ENCODE measurements around the gene PEPD. TPM values are rescaled to one million over a fixed set of nuclear protein-coding genes. Genes with fewer than 3 reads are reported as not detected.

Gene PEPD
- total RNA-seq, 1 experiment from 2014 or later: 116 TPM

- no peaks in the 10 kb centered on the region for H3K27me3 ChIP-seq (replicated peaks; ENCODE audit: control insufficient read depth, insufficient read depth, low read length)
- no peaks in the 10 kb centered on the region for H3K9me3 ChIP-seq
- ChIA-PET POLR2A (no interaction called here), CTCF (interaction anchor here (0.6 kb wide), 1 partner anchor 66 kb away, joined by 3 read pairs; no protein-coding TSS in a partner anchor)
- no peak for TF ChIP-seq CTCF (IDR thresholded peaks at IDR 0.05; ENCODE audit: insufficient read depth in 1 of 2, low read depth in 1 of 2, low read length in 1 of 2, severe bottlenecking in 1 of 2, unreplicated experiment in 1 of 2)
- DNase-seq: no peak
- no TSS peak for BruUV-seq (replicated peaks)
- no peaks in the 10 kb centered on the region for H3K9me3 Mint-ChIP-seq (ENCODE audit: unreplicated experiment)
- H3K4me1 Mint-ChIP-seq (ENCODE audit: low read depth, unreplicated experiment): peaks cover 6% of the 10 kb centered on the region
- H3K36me3 Mint-ChIP-seq (ENCODE audit: insufficient read depth, unreplicated experiment): no peaks in the 10 kb centered on the region
- no peaks in the 10 kb centered on the region for H3K27me3 Mint-ChIP-seq (ENCODE audit: insufficient read depth, unreplicated experiment)
- H3K4me3 ChIP-seq (ENCODE audit: low read depth, low read length): no peak overlapping the region
- no peak overlapping the region for H3K4me3 Mint-ChIP-seq (ENCODE audit: unreplicated experiment)
- no peaks in the 10 kb centered on the region for H3K4me1 ChIP-seq
- no peak overlapping the region for H3K27ac Mint-ChIP-seq (ENCODE audit: unreplicated experiment)
- no peaks in the 10 kb centered on the region for H3K36me3 ChIP-seq (ENCODE audit: control insufficient read depth, insufficient read depth, low read length)
- intact Hi-C loops (cut with micrococcal nuclease; ENCODE audit: unreplicated experiment): no loop called here
These were observed 178.3 kb downstream of the PEPD start for GRCh38 chr19:33343301-33343700.

- DNase-seq: no peak
- CTCF ChIA-PET: interaction anchor here (1.2 kb wide), 1 partner anchor 38 kb away, joined by 4 read pairs; the partner anchor contains the start of gene CEBPA
- TF ChIP-seq CTCF (IDR thresholded peaks at IDR 0.05; ENCODE audit: insufficient read depth in 1 of 2, low read depth in 1 of 2, low read length in 1 of 2, severe bottlenecking in 1 of 2, unreplicated experiment in 1 of 2): no peak
- POLR2A ChIA-PET: interaction anchor here (1.2 kb wide), 1 partner anchor 32 kb away, joined by 6 read pairs; no protein-coding TSS in a partner anchor
- Mint-ChIP-seq H3K9me3 (ENCODE audit: unreplicated experiment) (no peaks in the 10 kb centered on the region), H3K36me3 (ENCODE audit: insufficient read depth, unreplicated experiment) (no peaks in the 10 kb centered on the region), H3K27me3 (ENCODE audit: insufficient read depth, unreplicated experiment) (no peaks in the 10 kb centered on the region), H3K4me3 (ENCODE audit: unreplicated experiment) (no peak overlapping the region), H3K4me1 (ENCODE audit: low read depth, unreplicated experiment) (peaks cover 6% of the 10 kb centered on the region), H3K27ac (ENCODE audit: unreplicated experiment) (no peak overlapping the region)
- Histone ChIP-seq H3K27me3 (replicated peaks; ENCODE audit: control insufficient read depth, insufficient read depth, low read length) (no peaks in the 10 kb centered on the region), H3K4me3 (ENCODE audit: low read depth, low read length) (no peak overlapping the region), H3K9me3 (no peaks in the 10 kb centered on the region), H3K36me3 (ENCODE audit: control insufficient read depth, insufficient read depth, low read length) (no peaks in the 10 kb centered on the region), H3K4me1 (no peaks in the 10 kb centered on the region)
- intact Hi-C loops (cut with micrococcal nuclease; ENCODE audit: unreplicated experiment): no loop called here
- no TSS peak for BruUV-seq (replicated peaks)
These were observed 180.6 kb downstream of the PEPD start for GRCh38 chr19:33340991-33341390.

DNA sequence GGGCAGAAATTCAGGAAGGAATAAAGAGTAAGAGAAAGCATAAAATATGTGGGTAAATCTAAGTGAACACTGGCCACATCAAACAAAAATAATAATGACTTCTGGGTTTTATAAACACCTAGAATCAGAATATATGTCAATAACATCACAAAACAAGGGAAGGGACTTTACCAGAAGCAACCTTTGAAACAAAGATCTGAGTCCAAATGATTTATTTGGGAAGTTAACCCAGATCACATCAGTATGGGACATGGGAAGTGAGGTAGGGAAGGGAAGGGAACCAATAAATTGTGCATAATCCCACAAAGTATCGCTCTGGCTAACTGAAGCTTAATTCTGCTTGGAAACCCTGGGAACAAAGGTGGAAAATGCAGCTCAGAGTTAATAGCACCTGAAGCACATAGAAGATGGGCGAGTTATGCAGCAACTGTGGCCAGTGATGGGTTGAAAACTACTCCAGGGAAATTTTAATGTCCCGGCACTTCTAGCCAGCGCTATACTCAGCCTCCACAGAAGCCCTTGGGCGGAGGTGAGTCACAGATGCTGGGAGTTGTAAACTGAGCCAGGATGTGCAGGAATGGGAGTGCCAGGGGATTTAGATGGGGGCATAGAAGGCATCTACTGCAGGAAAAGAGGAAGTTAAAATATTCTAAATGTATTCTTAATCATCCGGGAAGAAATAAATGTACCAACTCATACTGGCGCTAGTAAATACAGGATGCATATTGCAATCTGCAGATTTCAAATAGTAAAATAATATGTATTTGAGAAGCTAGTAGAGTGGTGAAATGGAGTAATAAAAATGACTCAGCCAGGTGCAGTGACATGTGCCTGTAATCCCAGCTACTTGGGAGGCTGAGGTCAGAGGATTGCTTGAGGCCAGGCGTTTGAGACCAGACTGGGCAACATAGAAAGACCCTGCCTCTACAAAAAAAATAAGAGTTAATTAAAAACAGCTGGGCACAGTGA, 182.3 kb downstream of the PEPD start:
- ChIA-PET POLR2A (interaction anchor here (0.6 kb wide), 1 partner anchor 35 kb away, joined by 4 read pairs; no protein-coding TSS in a partner anchor), CTCF (no interaction called here)
- no TSS peak for BruUV-seq (replicated peaks)
- H3K36me3 ChIP-seq (ENCODE audit: control insufficient read depth, insufficient read depth, low read length): no peaks in the 10 kb centered on the region
- no peaks in the 10 kb centered on the region for H3K36me3 Mint-ChIP-seq (ENCODE audit: insufficient read depth, unreplicated experiment)
- no peaks in the 10 kb centered on the region for H3K4me1 ChIP-seq
- TF ChIP-seq CTCF (IDR thresholded peaks at IDR 0.05; ENCODE audit: insufficient read depth in 1 of 2, low read depth in 1 of 2, low read length in 1 of 2, severe bottlenecking in 1 of 2, unreplicated experiment in 1 of 2): no peak
- no peak overlapping the region for H3K4me3 Mint-ChIP-seq (ENCODE audit: unreplicated experiment)
- H3K27ac Mint-ChIP-seq (ENCODE audit: unreplicated experiment): no peak overlapping the region
- DNase-seq: no peak
- intact Hi-C loops (cut with micrococcal nuclease; ENCODE audit: unreplicated experiment): no loop called here
- H3K4me1 Mint-ChIP-seq (ENCODE audit: low read depth, unreplicated experiment): peaks cover 6% of the 10 kb centered on the region
- H3K27me3 Mint-ChIP-seq (ENCODE audit: insufficient read depth, unreplicated experiment): no peaks in the 10 kb centered on the region
- no peaks in the 10 kb centered on the region for H3K9me3 ChIP-seq
- no peak overlapping the region for H3K4me3 ChIP-seq (ENCODE audit: low read depth, low read length)
- no peaks in the 10 kb centered on the region for H3K27me3 ChIP-seq (replicated peaks; ENCODE audit: control insufficient read depth, insufficient read depth, low read length)
- no peaks in the 10 kb centered on the region for H3K9me3 Mint-ChIP-seq (ENCODE audit: unreplicated experiment)

Other genes with a start within 250 kb of the PEPD start
- gene CEBPA, start 219.3 kb downstream of the PEPD start, total RNA-seq (2022): 97.9 and 110 TPM in 2 replicates
- 74.9 and 79.4 TPM in 2 replicates for gene CEBPG, start 148.1 kb downstream of the PEPD start, total RNA-seq (2022)
- gene CHST8, start 100.2 kb upstream of the PEPD start, total RNA-seq (2022): not detected in 2 replicates